Activated CD4-positive, CD25-positive, alpha-beta regulatory T cell (primary cell): ENCODE measurements around the gene PBRM1.

Experiments used
- DNase-seq, 4 experiments: peaks; one replicate each; lab custom pipeline; 2025; lab: John Stamatoyannopoulos, UW

Gene PBRM1

DNA sequence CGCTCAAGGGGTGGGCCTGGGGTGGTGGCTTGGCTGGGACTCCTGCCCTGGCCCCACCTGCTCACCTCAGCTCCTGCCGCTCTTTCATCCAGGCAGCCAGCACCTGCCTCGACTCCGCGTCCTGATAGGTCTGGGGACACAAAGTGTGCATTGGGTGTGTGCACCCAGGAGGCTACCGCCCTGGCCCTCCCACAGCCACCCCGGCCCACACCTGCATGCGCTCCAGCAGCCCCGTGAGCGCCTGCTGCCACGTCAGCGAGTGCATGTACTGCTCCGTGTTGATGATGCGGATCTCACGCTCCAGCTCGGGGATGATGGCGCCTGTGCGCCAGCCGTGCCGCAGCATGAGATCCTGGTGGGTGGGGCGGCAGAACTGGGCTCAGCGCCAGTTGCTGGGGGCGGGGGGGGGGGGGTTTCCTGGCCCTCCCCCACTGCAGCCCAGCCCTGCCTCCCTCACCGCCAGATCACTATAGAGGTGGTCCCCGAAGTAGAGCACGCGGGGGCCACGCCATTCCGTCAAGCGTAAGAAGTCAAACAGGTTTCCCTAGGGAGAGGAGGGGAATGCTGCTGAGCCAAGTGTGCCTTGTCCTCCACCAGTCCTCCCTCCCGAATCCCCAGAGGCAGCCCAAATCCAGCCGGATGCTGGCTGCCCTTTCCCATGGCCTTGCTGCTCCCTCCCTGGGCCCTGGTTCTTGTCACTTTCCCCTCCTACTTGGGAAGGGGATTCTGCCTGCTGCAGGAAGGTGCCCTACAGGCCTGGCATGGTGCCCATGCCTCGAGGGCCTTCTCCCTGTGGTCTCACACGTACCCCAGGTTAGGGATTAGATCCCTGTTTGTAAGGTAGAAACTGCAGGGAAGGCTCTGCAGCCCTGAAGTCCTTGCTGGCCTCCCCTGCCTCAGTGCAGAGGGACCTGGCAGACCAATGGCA, 160.7 kb downstream of the PBRM1 start:
- no peak for DNase-seq

DNA sequence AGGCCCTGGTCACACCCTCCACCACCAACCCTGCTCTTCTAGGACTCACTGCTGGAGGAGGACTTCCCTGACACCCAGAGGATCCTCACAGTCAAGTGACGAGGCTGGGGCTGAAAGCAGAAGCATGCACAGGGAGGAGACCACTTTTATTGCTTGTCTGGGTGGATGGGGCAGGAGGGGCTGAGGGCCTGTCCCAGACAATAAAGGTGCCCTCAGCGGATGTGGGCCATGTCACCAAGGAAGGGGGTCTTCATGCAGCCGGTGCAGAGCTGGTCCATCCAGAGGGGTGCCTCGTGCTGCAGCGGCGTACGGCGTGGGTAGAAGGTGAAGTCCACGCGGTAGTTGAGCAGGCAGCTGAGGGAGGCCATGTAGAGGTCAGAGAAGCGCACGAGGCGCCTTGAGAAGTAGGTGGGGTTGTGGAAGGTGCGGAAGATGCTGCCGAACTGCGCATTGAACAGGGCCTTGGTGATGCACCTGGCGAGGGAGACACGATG, 161.4 kb downstream of the PBRM1 start:
- no peak for DNase-seq

DNA sequence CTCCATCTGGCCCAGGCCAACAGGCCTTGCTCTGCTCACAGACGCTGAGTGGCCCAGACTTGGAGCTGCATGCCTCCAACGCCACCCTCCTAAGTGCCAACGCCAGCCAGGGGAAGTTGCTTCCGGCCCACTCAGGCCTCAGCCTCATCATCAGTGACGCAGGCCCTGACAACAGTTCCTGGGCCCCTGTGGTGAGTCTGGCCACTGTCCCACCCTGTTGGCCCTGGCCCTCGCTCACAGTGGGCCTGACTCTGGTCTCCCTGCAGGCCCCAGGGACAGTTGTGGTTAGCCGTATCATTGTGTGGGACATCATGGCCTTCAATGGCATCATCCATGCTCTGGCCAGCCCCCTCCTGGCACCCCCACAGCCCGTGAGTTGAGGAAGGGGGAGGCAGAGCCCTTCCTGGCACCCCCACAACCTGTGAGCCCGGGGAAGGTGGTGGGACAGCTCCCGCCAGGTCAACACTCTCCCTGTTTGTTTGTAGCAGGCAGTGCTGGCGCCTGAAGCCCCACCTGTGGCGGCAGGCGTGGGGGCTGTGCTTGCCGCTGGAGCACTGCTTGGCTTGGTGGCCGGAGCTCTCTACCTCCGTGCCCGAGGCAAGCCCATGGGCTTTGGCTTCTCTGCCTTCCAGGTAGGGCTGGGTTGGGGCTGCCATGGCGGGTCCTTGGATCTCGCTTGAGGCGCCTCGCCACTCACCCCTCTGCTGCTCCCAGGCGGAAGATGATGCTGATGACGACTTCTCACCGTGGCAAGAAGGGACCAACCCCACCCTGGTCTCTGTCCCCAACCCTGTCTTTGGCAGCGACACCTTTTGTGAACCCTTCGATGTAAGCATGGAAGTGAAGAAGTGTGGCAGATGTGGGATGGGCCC, 162.1 kb downstream of the PBRM1 start:
- DNase-seq: no peak

DNA sequence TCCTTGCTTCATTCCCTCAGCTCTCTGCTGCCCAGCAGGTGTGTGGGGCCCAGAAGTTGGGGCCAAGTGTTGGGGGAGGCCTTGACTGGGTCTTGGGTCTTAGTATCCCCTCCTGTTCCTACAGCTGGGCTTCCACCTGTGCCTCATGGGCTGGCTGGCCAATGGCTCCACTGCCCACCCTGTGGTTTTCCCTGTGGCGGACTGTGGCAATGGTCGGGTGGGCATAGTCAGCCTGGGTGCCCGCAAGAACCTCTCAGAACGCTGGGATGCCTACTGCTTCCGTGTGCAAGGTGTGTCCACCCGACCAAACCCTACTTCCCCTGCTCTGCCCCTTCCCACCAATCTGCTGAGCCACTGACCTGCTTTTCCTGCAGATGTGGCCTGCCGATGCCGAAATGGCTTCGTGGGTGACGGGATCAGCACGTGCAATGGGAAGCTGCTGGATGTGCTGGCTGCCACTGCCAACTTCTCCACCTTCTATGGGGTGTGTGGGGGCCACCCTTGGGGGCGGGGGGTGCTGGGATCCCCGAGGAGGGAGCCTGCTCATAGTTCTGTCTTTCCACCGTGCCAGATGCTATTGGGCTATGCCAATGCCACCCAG, 163.0 kb downstream of the PBRM1 start:
- DNase-seq: no peak

DNA sequence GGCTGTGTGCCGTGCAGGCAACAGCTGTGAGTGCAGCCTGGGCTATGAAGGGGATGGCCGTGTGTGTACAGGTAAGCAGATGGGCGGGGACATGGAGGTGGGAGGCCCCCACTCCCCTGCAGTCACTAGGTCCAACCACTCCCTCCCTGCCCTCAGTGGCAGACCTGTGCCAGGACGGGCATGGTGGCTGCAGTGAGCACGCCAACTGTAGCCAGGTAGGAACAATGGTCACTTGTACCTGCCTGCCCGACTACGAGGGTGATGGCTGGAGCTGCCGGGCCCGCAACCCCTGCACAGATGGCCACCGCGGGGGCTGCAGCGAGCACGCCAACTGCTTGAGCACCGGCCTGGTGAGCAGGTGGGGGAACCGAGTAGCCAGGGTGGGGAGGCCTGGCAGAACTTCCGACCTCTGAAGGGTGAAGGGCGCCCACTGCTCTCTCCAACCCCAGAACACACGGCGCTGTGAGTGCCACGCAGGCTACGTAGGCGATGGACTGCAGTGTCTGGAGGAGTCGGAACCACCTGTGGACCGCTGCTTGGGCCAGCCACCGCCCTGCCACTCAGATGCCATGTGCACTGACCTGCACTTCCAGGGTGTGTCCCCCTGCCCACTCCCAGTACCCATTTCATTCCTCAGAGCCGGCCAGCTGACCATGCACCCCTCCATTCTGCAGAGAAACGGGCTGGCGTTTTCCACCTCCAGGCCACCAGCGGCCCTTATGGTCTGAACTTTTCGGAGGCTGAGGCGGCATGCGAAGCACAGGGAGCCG, 163.6 kb downstream of the PBRM1 start:
- DNase-seq: no peak

DNA sequence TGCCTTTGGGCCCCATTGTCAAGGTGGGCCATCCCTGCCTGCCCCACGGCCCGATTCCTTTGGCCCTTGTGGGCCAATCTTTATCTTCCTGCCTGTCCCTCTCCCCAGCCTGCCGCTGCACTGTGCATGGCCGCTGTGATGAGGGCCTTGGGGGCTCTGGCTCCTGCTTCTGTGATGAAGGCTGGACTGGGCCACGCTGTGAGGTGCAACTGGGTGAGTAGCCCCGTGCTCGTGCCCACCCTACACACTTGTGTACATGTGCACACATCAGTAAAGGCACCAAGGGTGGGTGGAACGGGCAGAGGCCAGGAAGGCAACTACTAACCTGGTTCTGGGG, 164.3 kb downstream of the PBRM1 start:
- DNase-seq: no peak

DNA sequence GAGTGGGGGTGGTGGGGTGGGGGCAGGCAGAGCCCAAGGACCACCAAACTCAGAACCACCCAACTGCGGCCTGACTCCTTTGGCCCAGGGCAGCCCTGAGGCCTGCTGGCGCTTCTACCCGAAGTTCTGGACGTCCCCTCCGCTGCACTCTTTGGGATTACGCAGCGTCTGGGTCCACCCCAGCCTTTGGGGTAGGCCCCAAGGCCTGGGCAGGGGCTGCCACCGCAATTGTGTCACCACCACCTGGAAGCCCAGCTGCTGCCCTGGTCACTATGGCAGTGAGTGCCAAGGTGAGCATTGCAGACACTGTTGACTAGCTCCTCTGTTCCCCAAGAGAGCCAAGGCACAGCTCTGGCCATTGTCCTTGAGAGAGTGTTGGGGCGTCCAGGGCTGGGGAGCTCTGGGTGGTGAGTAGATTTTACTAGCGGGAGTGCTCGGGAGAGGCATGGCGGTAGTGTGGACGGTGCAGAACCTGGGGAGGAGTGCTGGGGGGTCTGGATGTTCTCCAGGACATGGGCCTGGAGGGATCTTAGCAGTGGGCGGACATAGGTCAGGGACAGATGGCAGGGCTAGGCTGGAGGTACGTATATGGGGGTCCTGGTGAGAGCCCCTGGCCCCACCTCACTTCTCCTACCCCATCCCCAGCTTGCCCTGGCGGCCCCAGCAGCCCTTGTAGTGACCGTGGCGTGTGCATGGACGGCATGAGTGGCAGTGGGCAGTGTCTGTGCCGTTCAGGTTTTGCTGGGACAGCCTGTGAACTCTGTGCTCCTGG, 164.8 kb downstream of the PBRM1 start:
- no peak for DNase-seq

DNA sequence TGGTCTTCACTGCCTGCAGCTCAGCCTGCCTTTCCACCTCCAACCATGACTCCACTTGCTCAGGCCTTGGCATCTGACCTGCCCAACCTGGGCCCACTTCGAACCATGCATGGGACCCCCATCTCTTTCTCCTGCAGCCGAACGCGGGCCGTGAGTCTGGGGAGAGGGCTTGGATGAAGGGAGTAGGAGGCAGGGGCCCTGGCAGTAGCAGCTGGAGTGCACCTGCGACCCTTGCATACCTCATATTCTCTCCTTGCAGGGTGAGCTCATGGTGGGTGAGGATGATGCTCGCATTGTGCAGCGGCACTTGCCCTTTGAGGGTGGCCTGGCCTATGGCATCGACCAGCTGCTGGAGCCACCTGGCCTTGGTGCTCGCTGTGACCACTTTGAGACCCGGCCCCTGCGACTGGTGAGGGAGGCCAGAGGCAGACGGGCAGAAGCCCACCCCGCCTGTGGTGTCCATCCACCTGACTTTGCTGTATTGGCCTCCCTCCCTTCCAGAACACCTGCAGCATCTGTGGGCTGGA, 165.5 kb downstream of the PBRM1 start:
- no peak for DNase-seq

DNA sequence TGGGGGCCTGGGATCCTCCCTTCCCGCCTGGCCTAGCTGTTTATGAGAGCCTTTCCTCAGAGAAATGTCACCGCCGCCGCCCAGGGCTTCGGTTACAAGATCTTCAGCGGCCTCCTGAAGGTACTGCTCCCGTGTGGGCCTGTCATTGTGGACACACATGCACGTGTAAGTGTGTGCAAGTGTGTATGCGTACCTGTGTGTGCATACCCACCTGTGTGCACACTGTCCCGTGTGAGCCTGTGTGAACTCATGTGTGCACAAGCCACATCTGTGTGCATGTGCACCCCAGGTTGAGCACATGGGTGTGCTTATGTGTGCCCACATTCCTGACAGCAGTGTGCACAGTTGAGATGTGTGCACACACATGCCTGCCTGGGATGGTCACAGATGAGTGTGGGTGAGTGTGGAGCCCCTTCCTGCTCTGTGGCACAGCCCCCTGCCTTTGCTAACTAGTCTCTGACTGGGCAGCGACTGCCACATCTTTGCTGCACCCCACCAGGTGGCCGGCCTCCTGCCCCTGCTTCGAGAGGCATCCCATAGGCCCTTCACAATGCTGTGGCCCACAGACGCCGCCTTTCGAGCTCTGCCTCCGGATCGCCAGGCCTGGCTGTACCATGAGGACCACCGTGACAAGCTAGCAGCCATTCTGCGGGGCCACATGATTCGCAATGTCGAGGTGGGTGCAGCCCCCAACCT, 166.1 kb downstream of the PBRM1 start:
- DNase-seq: no peak

DNA sequence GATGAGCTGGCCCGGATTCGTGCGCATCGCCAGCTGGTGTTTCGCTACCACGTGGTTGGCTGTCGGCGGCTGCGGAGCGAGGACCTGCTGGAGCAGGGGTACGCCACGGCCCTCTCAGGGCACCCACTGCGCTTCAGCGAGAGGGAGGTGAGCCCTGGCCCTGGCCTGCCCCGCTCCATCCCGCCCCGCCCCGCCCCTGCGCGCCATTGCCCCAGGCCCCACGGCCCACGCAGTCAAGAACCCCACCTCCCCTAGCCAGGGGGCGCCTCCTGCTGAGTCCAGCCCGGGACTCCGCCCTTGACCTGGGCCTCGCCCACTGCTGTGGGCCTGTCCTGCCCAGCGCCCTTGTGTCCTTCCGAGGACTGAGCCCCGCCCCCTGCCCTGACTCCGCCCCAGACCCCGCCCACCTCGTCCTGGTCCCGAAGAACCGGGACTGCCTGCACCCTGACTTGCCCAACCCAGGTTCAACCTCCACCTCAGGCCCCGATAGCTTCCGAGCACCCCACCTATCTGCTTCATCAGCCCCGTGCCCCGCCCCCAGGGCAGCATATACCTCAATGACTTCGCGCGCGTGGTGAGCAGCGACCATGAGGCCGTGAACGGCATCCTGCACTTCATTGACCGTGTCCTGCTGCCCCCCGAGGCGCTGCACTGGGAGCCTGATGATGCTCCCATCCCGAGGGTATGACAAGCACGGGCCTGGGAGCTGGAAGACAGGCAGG, 166.8 kb downstream of the PBRM1 start:
- DNase-seq: no peak

DNA sequence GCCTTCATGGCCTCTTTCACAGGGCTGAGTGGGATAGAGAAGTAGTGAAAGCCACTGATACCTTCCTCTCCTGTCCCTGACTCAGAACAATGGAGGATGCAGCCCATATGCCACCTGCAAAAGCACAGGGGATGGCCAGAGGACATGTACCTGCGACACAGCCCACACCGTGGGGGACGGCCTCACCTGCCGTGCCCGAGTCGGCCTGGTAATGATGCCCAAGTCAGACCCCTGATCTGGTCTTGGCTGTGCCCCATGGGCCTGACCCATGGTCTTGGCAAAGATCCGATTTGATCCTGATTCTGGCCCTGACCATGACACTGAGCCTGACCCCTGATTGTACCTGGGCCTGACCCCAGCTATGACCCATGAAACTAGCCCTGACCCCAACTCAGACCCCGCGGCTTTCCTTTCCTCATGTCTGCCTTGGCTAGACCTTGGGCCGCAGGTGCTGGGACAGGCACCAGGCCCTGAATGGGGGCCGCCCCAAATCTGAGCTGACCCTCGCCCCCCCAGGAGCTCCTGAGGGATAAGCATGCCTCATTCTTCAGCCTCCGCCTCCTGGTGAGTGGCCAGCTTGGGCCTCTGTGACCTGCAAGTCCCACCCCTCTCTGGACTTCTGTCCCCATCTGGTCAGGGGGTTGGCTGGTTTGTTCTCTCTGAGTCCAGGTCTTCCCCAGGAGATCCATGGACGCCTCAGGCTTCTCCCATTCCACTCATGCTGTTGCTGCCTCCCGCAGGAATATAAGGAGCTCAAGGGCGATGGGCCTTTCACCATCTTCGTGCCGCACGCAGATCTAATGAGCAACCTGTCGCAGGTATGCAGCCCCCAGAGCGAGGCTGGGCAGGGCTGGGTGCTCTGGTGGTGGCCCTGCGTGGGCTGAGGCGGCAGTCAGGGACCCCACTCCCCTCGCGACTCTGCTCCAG, 167.7 kb downstream of the PBRM1 start:
- DNase-seq: no peak

DNA sequence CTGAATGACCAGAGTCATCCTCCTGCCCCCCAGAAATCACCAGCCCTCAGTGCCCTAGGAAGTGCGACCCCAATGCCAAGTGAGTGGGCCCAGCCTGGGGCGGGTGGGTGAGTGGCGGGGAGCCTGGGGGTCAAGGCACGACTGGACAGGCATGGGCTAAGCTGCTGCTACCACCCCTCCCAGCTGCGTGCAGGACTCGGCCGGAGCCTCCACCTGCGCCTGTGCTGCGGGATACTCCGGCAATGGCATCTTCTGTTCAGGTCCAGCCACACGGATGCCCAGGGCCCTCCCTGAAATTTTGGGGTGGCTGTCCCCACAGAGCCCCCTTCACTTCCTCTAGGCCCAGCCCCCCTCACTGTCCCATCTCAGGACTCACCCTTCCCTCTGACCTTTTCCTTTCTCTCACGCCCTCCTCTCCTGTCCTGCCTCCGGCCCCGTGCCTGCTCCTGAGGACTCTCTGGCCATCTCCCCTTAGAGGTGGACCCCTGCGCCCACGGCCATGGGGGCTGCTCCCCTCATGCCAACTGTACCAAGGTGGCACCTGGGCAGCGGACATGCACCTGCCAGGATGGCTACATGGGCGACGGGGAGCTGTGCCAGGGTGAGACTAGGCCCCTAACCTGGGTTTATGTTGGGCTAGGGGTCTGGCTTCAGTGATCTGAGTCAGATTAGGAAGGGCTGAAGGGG, 169.1 kb downstream of the PBRM1 start:
- DNase-seq: no peak

DNA sequence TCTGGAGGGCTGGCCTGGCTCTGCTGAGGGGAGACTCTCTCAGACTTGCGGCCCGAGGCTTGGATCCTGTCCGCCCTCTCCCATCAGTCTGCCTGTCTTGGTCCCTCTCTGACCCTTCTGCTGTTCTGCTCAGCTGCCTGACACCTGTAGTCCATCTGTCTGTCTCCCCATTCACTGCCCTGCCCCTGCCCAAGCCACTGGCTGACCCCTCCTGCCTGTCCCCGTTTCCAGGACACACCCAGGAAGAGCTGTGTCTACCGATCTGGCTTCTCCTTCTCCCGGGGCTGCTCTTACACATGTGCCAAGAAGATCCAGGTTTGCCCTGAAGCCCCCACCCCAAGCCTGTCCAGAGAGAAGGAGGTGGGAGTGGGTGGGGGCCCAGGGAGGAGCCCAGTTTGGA, 170.5 kb downstream of the PBRM1 start:
- DNase-seq: no peak

DNA sequence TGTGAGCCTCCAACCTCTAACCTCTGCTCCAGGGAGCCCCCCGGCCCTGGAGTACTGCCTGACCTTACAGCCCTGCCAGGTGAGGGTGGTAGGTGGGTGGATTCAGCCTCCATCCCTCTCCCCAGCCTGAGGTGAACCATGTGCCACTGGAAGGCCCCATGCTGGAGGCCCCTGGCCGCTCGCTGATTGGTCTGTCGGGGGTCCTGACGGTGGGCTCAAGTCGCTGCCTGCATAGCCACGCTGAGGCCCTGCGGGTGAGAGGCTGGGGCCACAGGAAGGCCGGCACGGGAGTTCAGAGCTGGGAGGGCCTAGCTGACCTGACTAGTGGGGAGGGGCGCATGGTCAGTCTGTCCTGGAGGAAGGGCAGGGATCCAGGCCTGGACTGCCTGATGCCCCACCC, 171.1 kb downstream of the PBRM1 start:
- no peak for DNase-seq

DNA sequence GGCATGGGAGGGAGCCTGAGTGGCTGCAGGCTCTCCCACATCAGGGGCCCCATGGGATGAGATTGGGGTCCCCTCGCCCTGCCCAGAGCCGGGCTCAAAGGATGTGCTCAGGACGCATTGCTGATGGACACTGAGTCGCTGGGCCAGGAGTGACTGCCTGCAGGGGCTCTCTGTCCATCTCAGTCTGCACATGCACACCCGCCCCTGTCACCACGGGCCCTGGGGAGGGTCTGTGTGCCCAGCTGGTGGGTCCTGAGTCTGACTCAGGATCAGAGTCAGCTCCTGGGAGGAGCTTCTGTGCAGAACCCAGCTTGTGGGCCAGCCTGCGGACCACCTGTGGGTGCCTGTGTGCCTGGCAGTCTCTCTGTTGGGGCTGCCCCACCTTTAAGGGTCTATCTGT, 172.4 kb downstream of the PBRM1 start:
- no peak for DNase-seq

DNA sequence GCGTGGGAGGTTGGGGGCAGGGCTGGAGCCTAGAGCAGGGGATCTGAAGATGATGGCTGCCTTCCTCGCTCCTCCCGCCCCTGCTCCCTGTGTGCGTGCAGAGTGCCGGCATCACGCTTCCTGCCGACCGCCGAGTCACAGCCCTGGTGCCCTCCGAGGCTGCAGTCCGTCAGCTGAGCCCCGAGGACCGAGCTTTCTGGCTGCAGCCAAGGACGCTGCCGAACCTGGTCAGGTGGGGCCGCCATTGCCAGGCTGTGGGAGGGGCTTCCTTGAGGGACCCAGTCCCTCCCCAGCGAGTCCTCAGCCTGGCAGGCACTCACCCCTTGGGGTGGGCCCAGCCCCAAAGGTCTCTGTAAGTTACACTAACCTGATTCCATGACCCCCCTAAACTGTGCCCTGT, 173.0 kb downstream of the PBRM1 start:
- no peak for DNase-seq

DNA sequence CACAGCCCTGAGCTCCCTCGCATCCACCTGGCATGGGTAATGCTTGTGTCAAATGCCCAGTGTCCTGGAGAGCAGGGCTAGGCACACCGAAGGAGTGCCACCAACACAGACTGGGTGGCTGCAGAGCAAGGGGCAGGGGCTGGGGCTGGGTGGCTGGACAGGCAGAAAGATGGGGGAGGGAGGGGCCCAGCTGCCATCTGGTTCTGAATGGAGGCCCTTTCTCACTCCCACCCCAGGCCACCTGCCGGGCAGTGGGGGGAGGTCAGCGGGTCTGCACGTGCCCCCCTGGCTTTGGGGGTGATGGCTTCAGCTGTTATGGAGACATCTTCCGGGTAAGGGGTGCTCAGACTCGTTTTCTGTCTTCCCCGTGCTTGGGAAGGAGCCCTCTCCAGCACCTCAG, 173.6 kb downstream of the PBRM1 start:
- no peak for DNase-seq

DNA sequence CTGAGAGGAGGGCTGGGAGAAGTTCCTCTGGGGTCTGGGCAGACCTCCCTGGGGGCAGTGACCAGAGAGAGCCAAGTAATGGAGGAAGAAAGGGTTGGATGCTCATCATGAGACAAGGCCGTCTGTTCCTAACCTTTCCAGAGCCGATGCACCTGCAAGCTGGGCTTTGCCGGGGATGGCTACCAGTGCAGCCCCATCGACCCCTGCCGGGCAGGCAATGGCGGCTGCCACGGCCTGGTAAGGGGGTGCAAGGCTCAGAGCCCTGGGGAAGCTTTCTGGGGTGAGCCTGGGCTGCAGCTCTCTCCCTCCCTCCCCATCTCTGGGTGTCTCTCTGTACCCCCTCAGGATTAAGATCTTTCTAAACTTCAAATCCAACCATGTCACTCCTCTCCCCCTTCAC, 174.2 kb downstream of the PBRM1 start:
- no peak for DNase-seq
